ENCODE data around the gene ADAP1. TPM values are rescaled to one million over a fixed set of nuclear protein-coding genes. Genes with fewer than 3 reads are reported as not detected.

Gene ADAP1
- total RNA-seq, 2 experiments from 2014 or later, result 34.6 to 40.9 TPM

DNA sequence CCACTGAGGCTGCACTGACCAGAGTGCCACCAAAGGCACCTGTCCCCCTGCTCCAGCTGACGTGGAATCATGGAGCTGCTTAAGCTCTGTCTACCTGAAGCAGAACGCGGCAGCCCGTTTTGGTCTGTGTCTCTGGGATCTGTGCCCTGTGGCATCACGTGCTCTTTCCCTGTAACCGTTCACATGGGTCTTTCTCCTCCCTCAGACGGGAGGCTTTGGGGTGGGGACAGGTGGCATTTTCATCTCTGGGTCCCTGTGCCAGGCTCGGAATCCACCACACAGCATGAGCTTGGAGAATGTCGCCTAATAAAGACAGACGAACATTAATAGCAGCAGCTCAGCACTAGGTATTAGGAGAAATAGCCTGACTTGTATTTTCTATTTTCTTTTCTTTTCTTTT is 1.6 kb upstream of the ADAP1 start:
- H3K4me3 Mint-ChIP-seq, result peak overlapping the region; percentile 43
- intact Hi-C loops (cut with micrococcal nuclease), result loop anchor here (5.0 kb wide), 1 partner anchor 49 kb away; no protein-coding TSS in a partner anchor
- H3K9me3 Mint-ChIP-seq, result no peaks in the 10 kb centered on the region
- H3K4me1 Mint-ChIP-seq (ENCODE audit: low read depth), result peaks cover 7% of the 10 kb centered on the region
- H3K27ac Mint-ChIP-seq, result no peak overlapping the region
- H3K36me3 Mint-ChIP-seq (ENCODE audit: low read depth), result peaks cover 4% of the 10 kb centered on the region
- POLR2A ChIA-PET, result interaction anchor here (1.0 to 1.3 kb wide), 2 partner anchors 9 to 11 kb away, joined by 3 to 5 read pairs; no protein-coding TSS in a partner anchor
- DNase-seq (no peak), ATAC-seq (no peak)
- peaks cover 2% of the 10 kb centered on the region for H3K27me3 Mint-ChIP-seq
- TF ChIP-seq, protein P1, sequence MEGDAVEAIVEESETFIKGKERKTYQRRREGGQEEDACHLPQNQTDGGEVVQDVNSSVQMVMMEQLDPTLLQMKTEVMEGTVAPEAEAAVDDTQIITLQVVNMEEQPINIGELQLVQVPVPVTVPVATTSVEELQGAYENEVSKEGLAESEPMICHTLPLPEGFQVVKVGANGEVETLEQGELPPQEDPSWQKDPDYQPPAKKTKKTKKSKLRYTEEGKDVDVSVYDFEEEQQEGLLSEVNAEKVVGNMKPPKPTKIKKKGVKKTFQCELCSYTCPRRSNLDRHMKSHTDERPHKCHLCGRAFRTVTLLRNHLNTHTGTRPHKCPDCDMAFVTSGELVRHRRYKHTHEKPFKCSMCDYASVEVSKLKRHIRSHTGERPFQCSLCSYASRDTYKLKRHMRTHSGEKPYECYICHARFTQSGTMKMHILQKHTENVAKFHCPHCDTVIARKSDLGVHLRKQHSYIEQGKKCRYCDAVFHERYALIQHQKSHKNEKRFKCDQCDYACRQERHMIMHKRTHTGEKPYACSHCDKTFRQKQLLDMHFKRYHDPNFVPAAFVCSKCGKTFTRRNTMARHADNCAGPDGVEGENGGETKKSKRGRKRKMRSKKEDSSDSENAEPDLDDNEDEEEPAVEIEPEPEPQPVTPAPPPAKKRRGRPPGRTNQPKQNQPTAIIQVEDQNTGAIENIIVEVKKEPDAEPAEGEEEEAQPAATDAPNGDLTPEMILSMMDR (IDR thresholded peaks at IDR 0.05), result no peak
- CTCF ChIA-PET, result interaction anchor here (1.2 to 2.1 kb wide), 2 partner anchors 17 to 48 kb away, joined by 3 to 11 read pairs; no protein-coding TSS in a partner anchor

GRCh38 chr7:953547-954327 is 743 bp downstream of the ADAP1 start:
- TF ChIP-seq, protein P1 (IDR thresholded peaks at IDR 0.05), result no peak
- CTCF ChIA-PET, result interaction anchor here (0.6 to 1.5 kb wide), 4 partner anchors 16 to 46 kb away, joined by 3 to 5 read pairs (median 4); partner anchors contain the start of gene COX19
- Mint-ChIP-seq H3K27me3 (peaks cover 2% of the 10 kb centered on the region), H3K4me3 (peak overlapping the region; percentile 58), H3K9me3 (no peaks in the 10 kb centered on the region), H3K36me3 (ENCODE audit: low read depth) (peaks cover 15% of the 10 kb centered on the region), H3K27ac (no peak overlapping the region), H3K4me1 (ENCODE audit: low read depth) (peaks cover 19% of the 10 kb centered on the region)
- peak; percentile 34 for DNase-seq
- POLR2A ChIA-PET, result interaction anchor here (0.8 to 1.8 kb wide), 7 partner anchors 9 to 197 kb away, joined by 3 to 5 read pairs (median 3); no protein-coding TSS in a partner anchor
- ATAC-seq, result peak; percentile 21
- intact Hi-C loops (cut with micrococcal nuclease), result no loop called here

DNA sequence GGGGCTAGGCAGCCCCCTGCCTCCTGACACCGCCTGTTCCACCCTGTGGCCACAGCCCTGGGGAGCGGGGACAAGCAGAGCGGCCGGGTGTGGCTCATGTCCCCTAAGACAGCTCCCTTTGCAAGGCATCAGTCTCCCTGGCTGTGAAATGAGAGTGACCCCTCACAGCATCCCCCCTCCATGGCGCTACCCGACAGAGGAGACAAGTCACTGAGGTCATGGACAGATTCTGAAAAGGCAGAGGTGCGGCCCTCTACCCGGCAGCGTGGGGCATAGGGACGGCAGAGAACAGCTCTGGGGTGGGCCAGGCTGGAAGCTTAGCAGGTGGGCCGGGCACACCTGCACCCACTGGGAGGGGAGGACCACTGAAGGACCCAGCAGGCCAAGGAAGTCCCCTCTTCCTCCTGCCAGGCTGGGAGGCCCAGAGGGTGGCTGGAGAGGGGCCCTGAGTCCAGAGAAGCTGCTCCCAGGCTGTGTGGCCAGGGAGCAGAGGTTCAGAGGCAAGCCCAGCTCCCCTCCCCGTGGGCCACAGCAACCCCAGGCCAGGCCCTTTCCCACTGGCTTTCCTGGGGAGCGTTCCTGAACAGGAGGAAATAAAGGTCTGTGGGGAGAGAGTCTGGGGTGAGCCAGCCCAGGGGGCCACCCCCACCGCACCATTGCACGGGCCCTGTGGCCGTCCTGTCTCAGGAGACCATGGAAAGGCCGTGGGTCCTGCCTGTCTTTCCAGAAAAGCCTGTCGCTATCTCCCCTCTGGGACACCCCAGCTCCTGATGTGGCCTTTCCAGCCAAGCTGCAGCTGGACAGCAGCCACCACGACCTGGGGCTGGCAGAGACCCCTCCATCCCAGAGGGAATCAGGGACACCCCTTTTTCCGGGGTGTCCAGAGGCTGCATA is 1.7 kb downstream of the ADAP1 start:
- Mint-ChIP-seq H3K4me3 (peak overlapping the region; percentile 58), H3K27ac (peak overlapping the region; percentile 18), H3K36me3 (ENCODE audit: low read depth) (peaks cover 15% of the 10 kb centered on the region), H3K9me3 (no peaks in the 10 kb centered on the region), H3K27me3 (peaks cover 2% of the 10 kb centered on the region), H3K4me1 (ENCODE audit: low read depth) (peaks cover 21% of the 10 kb centered on the region)
- TF ChIP-seq, protein P1 (IDR thresholded peaks at IDR 0.05), result no peak
- DNase-seq (no peak), ATAC-seq (no peak)
- intact Hi-C loops (cut with micrococcal nuclease), result no loop called here
- ChIA-PET POLR2A (interaction anchor here (0.9 to 1.8 kb wide), 8 partner anchors 10 to 45 kb away, joined by 3 to 5 read pairs (median 4); no protein-coding TSS in a partner anchor), CTCF (interaction anchor here (0.8 to 1.5 kb wide), 5 partner anchors 15 to 80 kb away, joined by 3 to 5 read pairs (median 4); partner anchors contain the start of gene COX19)

GRCh38 chr7:951881-952547 is 2.5 kb downstream of the ADAP1 start:
- ChIA-PET POLR2A (interaction anchor here (0.6 to 1.8 kb wide), 7 partner anchors 11 to 135 kb away, joined by 3 to 5 read pairs (median 3); no protein-coding TSS in a partner anchor), CTCF (interaction anchor here (0.9 to 1.5 kb wide), 5 partner anchors 22 to 114 kb away, joined by 3 to 5 read pairs (median 4); no protein-coding TSS in a partner anchor)
- H3K4me1 Mint-ChIP-seq (ENCODE audit: low read depth), result peaks cover 21% of the 10 kb centered on the region
- H3K36me3 Mint-ChIP-seq (ENCODE audit: low read depth), result peaks cover 15% of the 10 kb centered on the region
- ATAC-seq, result no peak
- no peak for DNase-seq
- peak overlapping the region; percentile 42 for H3K4me3 Mint-ChIP-seq
- intact Hi-C loops (cut with micrococcal nuclease), result no loop called here
- H3K9me3 Mint-ChIP-seq, result no peaks in the 10 kb centered on the region
- no peak overlapping the region for H3K27ac Mint-ChIP-seq
- H3K27me3 Mint-ChIP-seq, result peaks cover 2% of the 10 kb centered on the region
- TF ChIP-seq, protein P1 (IDR thresholded peaks at IDR 0.05), result no peak

All from activated CD8-positive, alpha-beta T cell treated with anti-CD3 and anti-CD28 coated beads for 36 hours (primary cell).